ENCODE data around the gene GPSM1.
"Not testable (repeated sequence)": the region's sequence is repeated elsewhere in the genome, so short reads cannot be mapped to it uniquely, and the experiment has no call there.

GPSM1 gene

GRCh38 chr9:136401173-136401922, 74.0 kb downstream of the GPSM1 start:
- DNase-seq, result no peak

DNA sequence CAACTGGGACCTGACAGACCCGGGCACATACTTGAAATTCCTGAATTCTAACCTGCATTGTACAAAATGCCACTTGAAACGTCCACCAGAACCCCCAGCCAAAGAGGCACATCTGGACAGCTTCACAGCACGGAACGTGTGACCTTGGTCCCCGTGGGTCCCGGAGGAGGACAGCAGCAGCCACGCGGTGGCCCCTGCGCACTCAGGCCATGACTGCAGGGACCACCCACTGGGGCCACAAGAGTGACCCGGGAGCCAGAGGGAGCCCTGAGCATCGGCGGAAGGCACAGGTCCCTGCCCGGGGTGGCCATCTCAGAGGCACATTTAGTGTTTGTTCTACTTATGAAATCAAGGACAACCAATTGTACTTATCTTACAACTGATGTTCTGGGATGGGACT, 74.7 kb downstream of the GPSM1 start:
- DNase-seq, result no peak

GRCh38 chr9:136403538-136403914, 76.2 kb downstream of the GPSM1 start:
- no peak for DNase-seq

GRCh38 chr9:136403915-136404800, 76.8 kb downstream of the GPSM1 start:
- DNase-seq, result no peak

DNA sequence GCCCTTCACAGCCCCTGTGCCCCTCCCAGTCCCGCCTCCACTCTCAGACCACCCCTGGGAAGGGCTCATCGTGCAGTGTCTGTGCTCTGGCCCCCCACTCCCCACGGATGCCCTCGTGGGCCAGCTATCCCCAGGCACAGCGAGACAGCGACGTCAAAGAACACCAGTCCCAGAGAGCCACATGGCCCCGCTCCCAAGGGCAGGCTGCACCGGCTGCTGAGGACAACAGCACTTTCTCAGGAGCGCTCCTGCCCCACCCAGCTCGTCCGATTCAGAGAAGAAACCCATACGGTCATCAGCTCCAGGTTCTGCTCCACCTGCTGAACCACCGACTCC, 77.4 kb downstream of the GPSM1 start:
- no peak for DNase-seq

DNA sequence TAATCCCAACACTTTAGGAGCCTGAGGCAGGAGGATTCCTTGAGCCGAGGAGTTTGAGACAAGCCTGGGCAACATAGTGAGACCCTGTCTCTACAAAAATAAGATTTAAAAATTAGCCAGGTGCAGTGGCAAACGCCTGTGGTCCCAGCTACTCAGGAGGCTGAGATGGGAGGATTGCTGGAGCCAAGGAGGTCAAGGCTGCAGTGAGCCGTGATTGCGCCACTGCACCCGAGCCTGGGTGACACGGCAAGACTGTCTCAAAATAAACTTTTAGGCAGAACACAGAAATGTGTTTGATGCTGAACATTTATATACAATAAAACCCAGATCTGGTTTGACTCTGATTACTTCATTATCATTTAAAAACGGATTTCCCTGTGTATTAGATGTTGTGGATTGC, 78.1 kb downstream of the GPSM1 start:
- no peak for DNase-seq

GRCh38 chr9:136405904-136406303, 78.6 kb downstream of the GPSM1 start:
- DNase-seq, result not testable (repeated sequence)

GRCh38 chr9:136407061-136407460, 79.7 kb downstream of the GPSM1 start:
- DNase-seq, result not testable (repeated sequence)

DNA sequence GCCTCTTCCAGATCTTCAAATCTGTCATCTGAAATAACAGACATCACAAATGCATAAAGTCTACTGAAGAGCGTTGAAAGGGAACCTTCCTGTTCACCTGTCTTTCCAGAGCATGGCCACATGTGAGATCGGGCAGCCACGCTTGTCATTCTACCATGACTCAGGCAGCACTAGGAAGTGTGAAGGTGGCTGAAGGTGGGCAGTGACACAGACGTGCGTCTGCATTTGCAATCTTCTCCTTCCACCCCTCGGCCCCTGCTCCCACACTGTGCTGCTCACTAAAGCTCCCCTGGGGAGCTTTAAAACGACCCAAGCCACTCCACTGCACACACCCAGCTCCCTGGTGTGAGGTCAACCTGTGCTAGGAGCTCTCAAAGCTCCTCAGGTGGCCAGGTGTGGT, 80.6 kb downstream of the GPSM1 start:
- no peak for DNase-seq
